Upper lobe of right lung (tissue), 1 donor: Measurements from ENCODE around the gene LRMDA. TPM values are rescaled to one million over a fixed set of nuclear protein-coding genes. Genes with fewer than 3 reads are reported as not detected.
A peak's percentile ranks its signal among the peaks of the same experiment; 100 is the strongest.

ENCODE experiments used
- ATAC-seq: fragments of 200-7000 bp; cut with Tn5 transposase; one replicate; pipeline ENCODE4 v1.9.1; 2020; ENCODE audit warnings: mild to moderate bottlenecking, moderate library complexity
- DNase-seq: peaks from one replicate; pipeline ENCODE4 v3.0.0-alpha.2; 2020
- H3K27ac ChIP-seq: fragments of 200-600 bp; one replicate; pipeline ENCODE4 v1.8.0; 2022
- H3K27me3 ChIP-seq: fragments of 200-600 bp; one replicate; pipeline ENCODE4 v1.8.0; 2022; ENCODE audit warnings: mild to moderate bottlenecking
- H3K36me3 ChIP-seq: fragments of 200-600 bp; one replicate; pipeline ENCODE4 v1.8.0; 2022
- H3K4me1 ChIP-seq: fragments of 200-600 bp; one replicate; pipeline ENCODE4 v1.8.0; 2022
- H3K4me3 ChIP-seq: fragments of 200-600 bp; one replicate; pipeline ENCODE4 v1.8.0; 2022; ENCODE audit warnings: mild to moderate bottlenecking
- H3K9me3 ChIP-seq: fragments of 200-600 bp; one replicate; pipeline ENCODE4 v1.8.0; 2022
- intact Hi-C: fragments of 100-400 bp; cut with DNase I; formaldehyde crosslinking; loops from one replicate; pipeline ENCODE4 v1.11.0; 2022
- total RNA-seq: library from RNA; stranded (reverse); fragmentation: NEBNext Ultra II Directional; extraction: Animal tissue kit (Norgen Biotek cat#: 25700); gene quantifications from one replicate; pipeline ENCODE4 v1.2.1, GENCODE V29; 2021
- TF ChIP-seq, protein P1 (sequence below): fragments of 200-600 bp; IDR thresholded peaks from one replicate; pipeline ENCODE4 v1.8.0; 2022; ENCODE audit warnings: antibody characterized with exemption
- donor health status: DM: no; HTN: yes; CAD: no; lungs with severe emphysema.

LRMDA gene
- total RNA-seq, 1 donor from 2014 or later, result 20.0 TPM

- TF ChIP-seq, protein P1, sequence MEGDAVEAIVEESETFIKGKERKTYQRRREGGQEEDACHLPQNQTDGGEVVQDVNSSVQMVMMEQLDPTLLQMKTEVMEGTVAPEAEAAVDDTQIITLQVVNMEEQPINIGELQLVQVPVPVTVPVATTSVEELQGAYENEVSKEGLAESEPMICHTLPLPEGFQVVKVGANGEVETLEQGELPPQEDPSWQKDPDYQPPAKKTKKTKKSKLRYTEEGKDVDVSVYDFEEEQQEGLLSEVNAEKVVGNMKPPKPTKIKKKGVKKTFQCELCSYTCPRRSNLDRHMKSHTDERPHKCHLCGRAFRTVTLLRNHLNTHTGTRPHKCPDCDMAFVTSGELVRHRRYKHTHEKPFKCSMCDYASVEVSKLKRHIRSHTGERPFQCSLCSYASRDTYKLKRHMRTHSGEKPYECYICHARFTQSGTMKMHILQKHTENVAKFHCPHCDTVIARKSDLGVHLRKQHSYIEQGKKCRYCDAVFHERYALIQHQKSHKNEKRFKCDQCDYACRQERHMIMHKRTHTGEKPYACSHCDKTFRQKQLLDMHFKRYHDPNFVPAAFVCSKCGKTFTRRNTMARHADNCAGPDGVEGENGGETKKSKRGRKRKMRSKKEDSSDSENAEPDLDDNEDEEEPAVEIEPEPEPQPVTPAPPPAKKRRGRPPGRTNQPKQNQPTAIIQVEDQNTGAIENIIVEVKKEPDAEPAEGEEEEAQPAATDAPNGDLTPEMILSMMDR, result no peak
- no peaks in the 10 kb centered on the region for H3K9me3 ChIP-seq
- H3K27me3 ChIP-seq, result no peaks in the 10 kb centered on the region
- intact Hi-C loops, result no loop called here
- ATAC-seq, result no peak
- no peak overlapping the region for H3K27ac ChIP-seq
- no peaks in the 10 kb centered on the region for H3K36me3 ChIP-seq
- no peak overlapping the region for H3K4me3 ChIP-seq
- DNase-seq, result no peak
- H3K4me1 ChIP-seq, result no peaks in the 10 kb centered on the region
These were observed 420.3 kb downstream of the LRMDA start for GRCh38 chr10:75851580-75852345.

DNA sequence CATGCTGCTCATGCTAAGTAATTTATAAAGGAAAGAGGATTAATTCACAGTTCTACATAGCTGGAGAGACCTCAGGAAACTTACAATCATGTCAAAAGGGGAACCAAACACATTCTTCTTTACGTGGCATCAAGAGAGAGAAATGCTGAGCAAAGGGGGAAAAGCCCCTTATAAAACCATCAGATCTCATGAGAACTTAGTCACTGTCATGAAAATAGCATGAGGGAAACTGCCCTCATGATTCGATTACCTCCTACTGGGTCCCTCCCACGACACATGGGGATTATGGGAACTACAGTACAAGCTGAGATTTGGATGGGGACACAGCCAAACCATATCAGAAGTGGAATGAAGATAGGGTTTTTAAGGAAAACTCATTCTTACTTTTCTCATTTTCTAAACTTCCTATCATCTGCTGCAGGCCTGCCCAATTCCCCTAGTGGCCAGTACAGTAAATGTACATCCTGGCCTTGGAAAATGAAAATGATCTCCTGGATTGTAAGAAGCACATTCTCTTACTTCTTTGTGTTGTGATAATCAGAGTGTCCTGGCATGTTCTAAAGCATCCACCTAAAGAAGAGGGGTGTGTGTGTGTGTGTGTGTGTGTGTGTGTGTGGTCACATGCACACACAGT, 421.5 kb downstream of the LRMDA start:
- no peak for ATAC-seq
- H3K4me1 ChIP-seq, result no peaks in the 10 kb centered on the region
- no peaks in the 10 kb centered on the region for H3K27me3 ChIP-seq
- no peaks in the 10 kb centered on the region for H3K36me3 ChIP-seq
- TF ChIP-seq, protein P1, result peak; percentile 26
- H3K9me3 ChIP-seq, result no peaks in the 10 kb centered on the region
- no peak overlapping the region for H3K27ac ChIP-seq
- no peak overlapping the region for H3K4me3 ChIP-seq
- DNase-seq, result no peak
- intact Hi-C loops, result no loop called here

DNA sequence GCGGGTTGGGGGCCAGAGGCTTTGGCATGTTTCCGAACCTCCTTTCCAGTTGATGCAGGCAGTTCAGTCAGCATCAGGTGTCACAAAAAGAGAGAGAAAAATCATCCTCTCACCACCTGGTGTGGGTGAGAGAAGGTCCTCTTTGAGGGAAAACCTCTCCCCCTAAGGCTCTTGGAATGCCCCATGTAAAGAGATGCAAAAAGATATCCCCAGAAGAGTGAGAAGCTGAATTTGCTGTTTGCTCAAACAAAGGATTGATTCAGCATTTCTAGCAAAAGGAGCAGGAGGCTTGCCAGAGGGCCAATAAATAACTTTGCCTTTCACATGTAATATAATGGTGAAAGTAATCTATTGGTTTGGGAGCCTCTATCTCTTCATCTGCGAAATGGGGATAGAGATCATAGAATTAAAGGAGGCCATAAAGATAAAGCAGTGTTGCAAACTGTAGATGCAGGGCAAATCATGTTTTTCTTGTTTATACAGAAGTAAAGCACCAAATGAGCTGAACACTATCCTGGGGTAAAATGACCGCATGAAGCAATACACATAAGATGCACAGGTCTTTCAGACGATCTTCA, 425.9 kb downstream of the LRMDA start:
- H3K4me3 ChIP-seq, result no peak overlapping the region
- no peaks in the 10 kb centered on the region for H3K27me3 ChIP-seq
- ATAC-seq (no peak), DNase-seq (no peak)
- intact Hi-C loops, result no loop called here
- no peak overlapping the region for H3K27ac ChIP-seq
- H3K9me3 ChIP-seq, result no peaks in the 10 kb centered on the region
- TF ChIP-seq, protein P1, result no peak
- H3K4me1 ChIP-seq, result no peaks in the 10 kb centered on the region
- no peaks in the 10 kb centered on the region for H3K36me3 ChIP-seq

DNA sequence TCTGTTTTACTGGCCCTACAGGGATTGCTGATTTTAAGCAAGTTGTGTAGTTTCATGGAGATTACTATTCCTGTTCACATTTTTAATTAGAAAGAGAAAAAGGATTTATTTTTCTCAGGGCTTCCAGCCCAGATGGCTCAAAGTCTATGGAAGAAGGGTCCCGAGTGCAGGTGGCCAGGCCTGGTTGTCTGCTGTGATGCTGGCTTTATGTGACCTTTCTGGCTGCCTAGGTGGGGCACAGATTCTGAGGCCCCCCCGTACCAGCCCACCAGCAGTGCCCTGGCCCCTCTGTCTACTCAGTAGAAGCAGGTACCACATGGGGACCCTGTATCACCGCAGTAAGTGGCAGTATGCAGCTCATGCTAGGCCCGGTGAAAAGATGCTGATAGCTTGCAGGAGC, 426.5 kb downstream of the LRMDA start:
- H3K36me3 ChIP-seq, result no peaks in the 10 kb centered on the region
- no peaks in the 10 kb centered on the region for H3K9me3 ChIP-seq
- intact Hi-C loops, result no loop called here
- ATAC-seq (no peak), DNase-seq (no peak)
- H3K27ac ChIP-seq, result no peak overlapping the region
- H3K4me3 ChIP-seq, result no peak overlapping the region
- H3K4me1 ChIP-seq, result no peaks in the 10 kb centered on the region
- no peaks in the 10 kb centered on the region for H3K27me3 ChIP-seq
- TF ChIP-seq, protein P1, result no peak

DNA sequence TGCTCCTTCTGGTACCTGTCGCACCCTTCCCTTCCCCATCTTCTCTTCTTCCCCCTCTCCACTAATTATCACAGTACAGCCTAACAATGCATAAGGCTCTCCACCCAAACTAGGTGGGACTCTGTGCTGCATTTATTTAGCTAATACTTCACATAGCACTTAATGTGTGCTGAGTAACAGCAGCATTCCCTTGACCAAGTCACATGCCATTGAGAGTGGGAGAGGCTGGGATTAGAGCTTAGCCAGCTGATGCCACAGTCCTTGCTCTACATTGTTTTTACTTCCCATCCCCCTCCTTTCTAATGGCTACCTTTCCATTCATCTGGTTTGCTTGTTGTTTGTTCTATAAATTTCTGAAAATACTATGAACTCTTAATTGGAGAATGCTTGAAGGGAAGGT, 426.9 kb downstream of the LRMDA start:
- H3K4me1 ChIP-seq, result no peaks in the 10 kb centered on the region
- H3K9me3 ChIP-seq, result no peaks in the 10 kb centered on the region
- TF ChIP-seq, protein P1, result no peak
- H3K4me3 ChIP-seq, result no peak overlapping the region
- no peak overlapping the region for H3K27ac ChIP-seq
- DNase-seq (no peak), ATAC-seq (peak; percentile 30)
- intact Hi-C loops, result no loop called here
- no peaks in the 10 kb centered on the region for H3K27me3 ChIP-seq
- no peaks in the 10 kb centered on the region for H3K36me3 ChIP-seq
